GM23338 (cell line): Measurements from ENCODE around the gene AZU1. TPM values are rescaled to one million over a fixed set of nuclear protein-coding genes. Genes with fewer than 3 reads are reported as not detected.
A peak's percentile ranks its signal among the peaks of the same experiment; 100 is the strongest.

Experiments
- ATAC-seq: fragments of 200-7000 bp; cut with Tn5 transposase; 3 replicates; pipeline ENCODE4 v1.9.1; 2020
- DNase-seq: peaks from one replicate; pipeline ENCODE4 v3.0.0-alpha.2; 2015; ENCODE audit warnings: low spot score
- H2AFZ ChIP-seq: fragments of 200-600 bp; sonication (generic); 2 replicates; pipeline ENCODE4 v1.8.0; 2016; ENCODE audit warnings: antibody characterized with exemption, mild to moderate bottlenecking, moderate library complexity
- H3F3A ChIP-seq: fragments of 200-600 bp; sonication (generic); replicated peaks from 2 replicates; pipeline ENCODE4 v1.8.0; 2017; ENCODE audit warnings: antibody characterized with exemption, mixed run types, low read depth
- H3K27ac ChIP-seq: fragments of 200-600 bp; sonication (generic); 2 replicates; pipeline ENCODE4 v1.6.1; 2016; ENCODE audit warnings: low read depth
- H3K27me3 ChIP-seq: fragments of 200-600 bp; sonication (generic); 2 replicates; pipeline ENCODE4 v1.8.0; 2016; ENCODE audit warnings: mild to moderate bottlenecking, mixed run types, moderate library complexity; ENCODE audit not compliant: insufficient read depth
- H3K36me3 ChIP-seq: fragments of 200-600 bp; sonication (generic); 2 replicates; pipeline ENCODE4 v1.8.0; 2016; ENCODE audit warnings: mild to moderate bottlenecking; ENCODE audit not compliant: insufficient read depth
- H3K4me1 ChIP-seq: fragments of 200-600 bp; sonication (generic); 2 replicates; pipeline ENCODE4 v1.8.0; 2016; ENCODE audit warnings: mild to moderate bottlenecking, moderate library complexity; ENCODE audit not compliant: insufficient read depth
- H3K4me2 ChIP-seq: fragments of 200-600 bp; sonication (generic); 2 replicates; pipeline ENCODE4 v1.7.1; 2017; ENCODE audit warnings: mixed run types
- H3K4me3 ChIP-seq: fragments of 200-600 bp; sonication (generic); 2 replicates; pipeline ENCODE4 v1.6.1; 2016; ENCODE audit warnings: mixed run types
- H3K79me2 ChIP-seq: fragments of 200-600 bp; sonication (generic); replicated peaks from 2 replicates; pipeline ENCODE4 v1.8.0; 2017; ENCODE audit warnings: mild to moderate bottlenecking; ENCODE audit not compliant: insufficient read depth
- H3K9me2 ChIP-seq: fragments of 200-600 bp; sonication (generic); 2 replicates; pipeline ENCODE4 v1.8.0; 2017; ENCODE audit not compliant: insufficient read depth
- H4K20me1 ChIP-seq: fragments of 200-600 bp; sonication (generic); replicated peaks from 2 replicates; pipeline ENCODE4 v1.8.0; 2017; ENCODE audit warnings: mild to moderate bottlenecking; ENCODE audit not compliant: insufficient read depth
- H3K27ac Mint-ChIP-seq: 2 replicates; pipeline ENCODE4 v1.8.0; 2020; ENCODE audit warnings: inconsistent platforms, mild to moderate bottlenecking, moderate library complexity, mixed read lengths
- H3K27me3 Mint-ChIP-seq: 3 replicates; pipeline ENCODE4 v1.8.0; 2022; ENCODE audit warnings: low read depth, mild to moderate bottlenecking, moderate library complexity, mixed read lengths, inconsistent platforms; ENCODE audit not compliant: insufficient read depth, poor library complexity
- H3K36me3 Mint-ChIP-seq: 3 replicates; pipeline ENCODE4 v1.8.0; 2021; ENCODE audit warnings: low read depth, mild to moderate bottlenecking, inconsistent platforms, moderate library complexity, mixed read lengths
- H3K4me1 Mint-ChIP-seq: 3 replicates; pipeline ENCODE4 v1.8.0; 2020; ENCODE audit warnings: mild to moderate bottlenecking, inconsistent platforms, mixed read lengths
- H3K4me3 Mint-ChIP-seq: 3 replicates; pipeline ENCODE4 v1.8.0; 2021; ENCODE audit warnings: moderate library complexity, mild to moderate bottlenecking, inconsistent platforms, mixed read lengths
- H3K9me3 Mint-ChIP-seq: 3 replicates; pipeline ENCODE4 v1.8.0; 2020; ENCODE audit warnings: moderate library complexity, mild to moderate bottlenecking, inconsistent platforms, mixed read lengths
- CREB1 ChIP-seq: fragments of 250-450 bp; sonication (Bioruptor Pico); IDR thresholded peaks from 2 replicates; pipeline ENCODE4 v1.5.0; 2020; ENCODE audit warnings: low read depth, mild to moderate bottlenecking, moderate library complexity
- EZH2 ChIP-seq: fragments of 200-600 bp; sonication (generic); IDR thresholded peaks from one replicate; pipeline ENCODE4 v1.8.0; 2017; ENCODE audit warnings: antibody characterized with exemption, mild to moderate bottlenecking, low read depth; ENCODE audit not compliant: unreplicated experiment
- EZH2phosphoT487 ChIP-seq: fragments of 200-600 bp; sonication (generic); IDR thresholded peaks from one replicate; pipeline ENCODE4 v1.8.1; 2018; ENCODE audit warnings: antibody characterized with exemption; ENCODE audit not compliant: unreplicated experiment
- JUNB ChIP-seq: IDR thresholded peaks from one replicate; pipeline ENCODE4 v1.6.1; 2016; ENCODE audit warnings: antibody characterized with exemption; ENCODE audit not compliant: unreplicated experiment
- STAT1 ChIP-seq: IDR thresholded peaks from one replicate; pipeline ENCODE4 v1.6.1; 2016; ENCODE audit warnings: antibody characterized with exemption; ENCODE audit not compliant: unreplicated experiment
- ZNF114 ChIP-seq: fragments of 250-450 bp; sonication (Bioruptor Pico); IDR thresholded peaks from 2 replicates; pipeline ENCODE4 v1.5.0; 2020; ENCODE audit warnings: mild to moderate bottlenecking, moderate library complexity
- ZNF331 ChIP-seq: fragments of 250-450 bp; sonication (Bioruptor Pico); IDR thresholded peaks from 2 replicates; pipeline ENCODE4 v1.5.0; 2020; ENCODE audit warnings: low read depth, mild to moderate bottlenecking, moderate library complexity
- polyA plus RNA-seq: library from polyadenylated mRNA; unstranded; fragments of >200 nt; fragmentation: Nextera tagmentation; extraction: Ambion mirVana; gene quantifications from 2 replicates; pipeline ENCODE4 v1.2.1, GENCODE V29; 2016
- total RNA-seq: library from RNA; depleted of rRNA; stranded (reverse); fragments of >200 nt; shearing (Covaris generic); gene quantifications from 2 replicates; pipeline ENCODE4 v1.2.3, GENCODE V29; 2014
- TF ChIP-seq, protein P1 (sequence below): IDR thresholded peaks from 2 replicates; pipeline ENCODE4 v1.6.1; 2016; ENCODE audit warnings: antibody characterized with exemption
- TF ChIP-seq, protein P2 (sequence below): fragments of 250-450 bp; sonication (Bioruptor Pico); IDR thresholded peaks from 2 replicates; pipeline ENCODE4 v1.5.0; 2020; ENCODE audit warnings: mild to moderate bottlenecking, moderate library complexity
- TF ChIP-seq, protein P3 (sequence below), 2 experiments: fragments of 200-600 bp in 1 of 2; sonication (generic) in 1 of 2; conservative IDR thresholded peaks; 2 replicates each; pipeline versions ENCODE4 v1.5.1 to v1.6.1; 2016 to 2017; ENCODE audit warnings: antibody characterized with exemption in 2 of 2, low read depth in 2 of 2, mild to moderate bottlenecking in 2 of 2, moderate library complexity in 1 of 2

AZU1 gene
- total and polyA plus RNA-seq, 2 experiments from 2014 or later = 0.78 to 1.4 TPM

DNA sequence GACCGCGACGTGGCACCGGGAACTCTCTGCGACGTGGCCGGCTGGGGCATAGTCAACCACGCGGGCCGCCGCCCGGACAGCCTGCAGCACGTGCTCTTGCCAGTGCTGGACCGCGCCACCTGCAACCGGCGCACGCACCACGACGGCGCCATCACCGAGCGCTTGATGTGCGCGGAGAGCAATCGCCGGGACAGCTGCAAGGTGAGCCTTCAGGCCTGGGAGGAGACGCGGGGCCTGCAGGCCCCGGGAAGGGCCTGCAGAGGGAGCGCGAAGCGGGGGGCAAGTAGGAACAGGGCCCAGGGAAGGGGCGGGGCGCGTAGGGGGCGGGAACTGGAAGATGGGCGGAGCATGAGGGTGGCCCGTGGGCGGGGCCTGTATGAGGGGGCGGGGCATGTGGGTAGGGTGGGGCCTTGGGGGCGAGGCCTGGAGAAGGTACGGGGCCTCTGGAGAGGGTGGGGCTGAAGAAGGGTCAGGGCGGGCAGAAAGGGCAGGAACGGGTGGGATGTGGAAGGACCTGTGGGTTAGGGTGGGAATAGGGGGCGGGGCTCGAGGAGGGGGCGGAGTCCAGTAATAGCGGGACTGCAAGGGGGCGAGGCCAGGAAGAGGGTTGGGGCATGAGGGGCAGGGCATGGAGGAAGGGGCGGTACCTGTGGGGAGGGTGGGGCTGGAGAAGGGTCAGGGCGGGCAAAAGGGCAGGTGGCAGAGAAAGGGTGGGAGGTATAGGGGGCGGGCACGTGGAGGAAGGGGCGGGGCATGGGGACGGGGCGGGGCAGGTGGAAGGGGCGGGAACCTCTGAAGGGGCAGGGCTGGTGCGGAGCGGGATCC lies 34.3 kb downstream of the AZU1 start (continued):
- TF ChIP-seq CREB1 (CRISPR knock-in tag) = peak; percentile 54; the same call in 1 of the 2 replicates
- TF ChIP-seq EZH2 = no peak
- TF ChIP-seq EZH2phosphoT487 = no peak

DNA sequence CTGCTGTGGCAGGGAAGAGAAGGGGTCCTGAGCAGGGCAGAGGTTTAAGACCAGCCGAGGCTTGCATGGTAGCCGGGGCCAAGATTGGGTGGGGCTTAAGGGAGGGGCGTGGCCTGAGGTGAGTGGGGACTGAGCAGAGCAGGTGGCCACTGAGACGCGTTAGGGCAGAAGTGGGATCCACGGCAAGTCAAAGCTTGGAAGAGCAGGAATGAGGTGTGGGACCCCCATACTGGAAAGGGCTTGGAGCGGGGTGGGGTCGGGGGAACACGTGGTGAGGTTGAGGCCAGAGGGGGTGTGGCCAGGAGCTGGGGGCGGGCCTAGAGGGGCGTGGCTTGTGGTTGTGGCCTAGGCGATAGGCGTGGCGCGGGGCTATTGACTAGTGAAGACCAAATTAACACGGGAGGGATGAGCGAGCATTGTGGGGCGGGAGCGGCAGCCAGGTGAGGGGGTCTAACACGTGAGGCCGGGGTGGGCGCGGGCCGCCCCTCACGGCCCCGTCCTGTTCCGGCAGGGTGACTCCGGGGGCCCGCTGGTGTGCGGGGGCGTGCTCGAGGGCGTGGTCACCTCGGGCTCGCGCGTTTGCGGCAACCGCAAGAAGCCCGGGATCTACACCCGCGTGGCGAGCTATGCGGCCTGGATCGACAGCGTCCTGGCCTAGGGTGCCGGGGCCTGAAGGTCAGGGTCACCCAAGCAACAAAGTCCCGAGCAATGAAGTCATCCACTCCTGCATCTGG lies 35.1 kb downstream of the AZU1 start:
- Histone ChIP-seq H3K4me3 (peak overlapping the region; percentile 56), H2AFZ (0 out of 2 replicates have a peak overlapping the region, but pooled peaks have one; percentile 63), H3K79me2 (no peaks in the 10 kb centered on the region), H3F3A (peaks cover 20% of the 10 kb centered on the region), H3K9me2 (no peaks in the 10 kb centered on the region), H3K27me3 (peaks cover 28% of the 10 kb centered on the region), H3K27ac (no peak overlapping the region), H3K4me2 (peak overlapping the region; percentile 79), H3K36me3 (no peaks in the 10 kb centered on the region), H4K20me1 (peaks cover 9% of the 10 kb centered on the region; the same call in 1 of the 2 replicates), H3K4me1 (no peaks in the 10 kb centered on the region)
- DNase-seq (peak; percentile 95), ATAC-seq (peak; percentile 33)
- Mint-ChIP-seq H3K4me1 (peaks cover 5% of the 10 kb centered on the region), H3K4me3 (peak overlapping the region; percentile 60; the same call in 2 of the 3 replicates), H3K27ac (no peak overlapping the region; the same call in 1 of the 2 replicates), H3K36me3 (peaks cover 7% of the 10 kb centered on the region), H3K9me3 (no peaks in the 10 kb centered on the region; the same call in 2 of the 3 replicates), H3K27me3 (peaks cover 27% of the 10 kb centered on the region)
- TF ChIP-seq, protein P1, sequence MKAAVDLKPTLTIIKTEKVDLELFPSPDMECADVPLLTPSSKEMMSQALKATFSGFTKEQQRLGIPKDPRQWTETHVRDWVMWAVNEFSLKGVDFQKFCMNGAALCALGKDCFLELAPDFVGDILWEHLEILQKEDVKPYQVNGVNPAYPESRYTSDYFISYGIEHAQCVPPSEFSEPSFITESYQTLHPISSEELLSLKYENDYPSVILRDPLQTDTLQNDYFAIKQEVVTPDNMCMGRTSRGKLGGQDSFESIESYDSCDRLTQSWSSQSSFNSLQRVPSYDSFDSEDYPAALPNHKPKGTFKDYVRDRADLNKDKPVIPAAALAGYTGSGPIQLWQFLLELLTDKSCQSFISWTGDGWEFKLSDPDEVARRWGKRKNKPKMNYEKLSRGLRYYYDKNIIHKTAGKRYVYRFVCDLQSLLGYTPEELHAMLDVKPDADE = no peak
- TF ChIP-seq EZH2 = no peak
- no peak for TF ChIP-seq ZNF331 (CRISPR knock-in tag)
- peak; percentile 60 for TF ChIP-seq STAT1
- no peak for TF ChIP-seq EZH2phosphoT487
- no peak for TF ChIP-seq CREB1 (CRISPR knock-in tag)
- TF ChIP-seq ZNF114 (CRISPR knock-in tag) = no peak
- TF ChIP-seq, protein P2, sequence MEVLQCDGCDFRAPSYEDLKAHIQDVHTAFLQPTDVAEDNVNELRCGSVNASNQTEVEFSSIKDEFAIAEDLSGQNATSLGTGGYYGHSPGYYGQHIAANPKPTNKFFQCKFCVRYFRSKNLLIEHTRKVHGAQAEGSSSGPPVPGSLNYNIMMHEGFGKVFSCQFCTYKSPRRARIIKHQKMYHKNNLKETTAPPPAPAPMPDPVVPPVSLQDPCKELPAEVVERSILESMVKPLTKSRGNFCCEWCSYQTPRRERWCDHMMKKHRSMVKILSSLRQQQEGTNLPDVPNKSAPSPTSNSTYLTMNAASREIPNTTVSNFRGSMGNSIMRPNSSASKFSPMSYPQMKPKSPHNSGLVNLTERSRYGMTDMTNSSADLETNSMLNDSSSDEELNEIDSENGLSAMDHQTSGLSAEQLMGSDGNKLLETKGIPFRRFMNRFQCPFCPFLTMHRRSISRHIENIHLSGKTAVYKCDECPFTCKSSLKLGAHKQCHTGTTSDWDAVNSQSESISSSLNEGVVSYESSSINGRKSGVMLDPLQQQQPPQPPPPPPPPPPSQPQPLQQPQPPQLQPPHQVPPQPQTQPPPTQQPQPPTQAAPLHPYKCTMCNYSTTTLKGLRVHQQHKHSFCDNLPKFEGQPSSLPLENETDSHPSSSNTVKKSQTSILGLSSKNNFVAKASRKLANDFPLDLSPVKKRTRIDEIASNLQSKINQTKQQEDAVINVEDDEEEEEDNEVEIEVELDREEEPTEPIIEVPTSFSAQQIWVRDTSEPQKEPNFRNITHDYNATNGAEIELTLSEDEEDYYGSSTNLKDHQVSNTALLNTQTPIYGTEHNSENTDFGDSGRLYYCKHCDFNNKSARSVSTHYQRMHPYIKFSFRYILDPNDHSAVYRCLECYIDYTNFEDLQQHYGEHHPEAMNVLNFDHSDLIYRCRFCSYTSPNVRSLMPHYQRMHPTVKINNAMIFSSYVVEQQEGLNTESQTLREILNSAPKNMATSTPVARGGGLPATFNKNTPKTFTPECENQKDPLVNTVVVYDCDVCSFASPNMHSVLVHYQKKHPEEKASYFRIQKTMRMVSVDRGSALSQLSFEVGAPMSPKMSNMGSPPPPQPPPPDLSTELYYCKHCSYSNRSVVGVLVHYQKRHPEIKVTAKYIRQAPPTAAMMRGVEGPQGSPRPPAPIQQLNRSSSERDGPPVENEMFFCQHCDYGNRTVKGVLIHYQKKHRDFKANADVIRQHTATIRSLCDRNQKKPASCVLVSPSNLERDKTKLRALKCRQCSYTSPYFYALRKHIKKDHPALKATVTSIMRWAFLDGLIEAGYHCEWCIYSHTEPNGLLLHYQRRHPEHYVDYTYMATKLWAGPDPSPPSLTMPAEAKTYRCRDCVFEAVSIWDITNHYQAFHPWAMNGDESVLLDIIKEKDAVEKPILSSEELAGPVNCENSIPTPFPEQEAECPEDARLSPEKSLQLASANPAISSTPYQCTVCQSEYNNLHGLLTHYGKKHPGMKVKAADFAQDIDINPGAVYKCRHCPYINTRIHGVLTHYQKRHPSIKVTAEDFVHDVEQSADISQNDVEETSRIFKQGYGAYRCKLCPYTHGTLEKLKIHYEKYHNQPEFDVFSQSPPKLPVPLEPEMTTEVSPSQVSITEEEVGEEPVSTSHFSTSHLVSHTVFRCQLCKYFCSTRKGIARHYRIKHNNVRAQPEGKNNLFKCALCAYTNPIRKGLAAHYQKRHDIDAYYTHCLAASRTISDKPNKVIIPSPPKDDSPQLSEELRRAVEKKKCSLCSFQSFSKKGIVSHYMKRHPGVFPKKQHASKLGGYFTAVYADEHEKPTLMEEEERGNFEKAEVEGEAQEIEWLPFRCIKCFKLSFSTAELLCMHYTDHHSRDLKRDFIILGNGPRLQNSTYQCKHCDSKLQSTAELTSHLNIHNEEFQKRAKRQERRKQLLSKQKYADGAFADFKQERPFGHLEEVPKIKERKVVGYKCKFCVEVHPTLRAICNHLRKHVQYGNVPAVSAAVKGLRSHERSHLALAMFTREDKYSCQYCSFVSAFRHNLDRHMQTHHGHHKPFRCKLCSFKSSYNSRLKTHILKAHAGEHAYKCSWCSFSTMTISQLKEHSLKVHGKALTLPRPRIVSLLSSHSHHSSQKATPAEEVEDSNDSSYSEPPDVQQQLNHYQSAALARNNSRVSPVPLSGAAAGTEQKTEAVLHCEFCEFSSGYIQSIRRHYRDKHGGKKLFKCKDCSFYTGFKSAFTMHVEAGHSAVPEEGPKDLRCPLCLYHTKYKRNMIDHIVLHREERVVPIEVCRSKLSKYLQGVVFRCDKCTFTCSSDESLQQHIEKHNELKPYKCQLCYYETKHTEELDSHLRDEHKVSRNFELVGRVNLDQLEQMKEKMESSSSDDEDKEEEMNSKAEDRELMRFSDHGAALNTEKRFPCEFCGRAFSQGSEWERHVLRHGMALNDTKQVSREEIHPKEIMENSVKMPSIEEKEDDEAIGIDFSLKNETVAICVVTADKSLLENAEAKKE = no peak
- no peak for TF ChIP-seq JUNB
- TF ChIP-seq, protein P3, sequence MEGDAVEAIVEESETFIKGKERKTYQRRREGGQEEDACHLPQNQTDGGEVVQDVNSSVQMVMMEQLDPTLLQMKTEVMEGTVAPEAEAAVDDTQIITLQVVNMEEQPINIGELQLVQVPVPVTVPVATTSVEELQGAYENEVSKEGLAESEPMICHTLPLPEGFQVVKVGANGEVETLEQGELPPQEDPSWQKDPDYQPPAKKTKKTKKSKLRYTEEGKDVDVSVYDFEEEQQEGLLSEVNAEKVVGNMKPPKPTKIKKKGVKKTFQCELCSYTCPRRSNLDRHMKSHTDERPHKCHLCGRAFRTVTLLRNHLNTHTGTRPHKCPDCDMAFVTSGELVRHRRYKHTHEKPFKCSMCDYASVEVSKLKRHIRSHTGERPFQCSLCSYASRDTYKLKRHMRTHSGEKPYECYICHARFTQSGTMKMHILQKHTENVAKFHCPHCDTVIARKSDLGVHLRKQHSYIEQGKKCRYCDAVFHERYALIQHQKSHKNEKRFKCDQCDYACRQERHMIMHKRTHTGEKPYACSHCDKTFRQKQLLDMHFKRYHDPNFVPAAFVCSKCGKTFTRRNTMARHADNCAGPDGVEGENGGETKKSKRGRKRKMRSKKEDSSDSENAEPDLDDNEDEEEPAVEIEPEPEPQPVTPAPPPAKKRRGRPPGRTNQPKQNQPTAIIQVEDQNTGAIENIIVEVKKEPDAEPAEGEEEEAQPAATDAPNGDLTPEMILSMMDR (conservative IDR thresholded peaks at IDR 0.05; ENCODE audit: low read depth in 2 of 2) = no peak
